ENCODE measurements around the gene ZSCAN22.
"Not testable (repeated sequence)": the region's sequence is repeated elsewhere in the genome, so short reads cannot be mapped to it uniquely, and the experiment has no call there.

The ZSCAN22 gene

GRCh38 chr19:58326914-58327726 lies at the start of gene ZSCAN22:
Gene ZSCAN22 (plus strand): TSS chr19:58326994. CDS start chr19:58334803, 7,809 bp downstream.
- peak; percentile 73 to 84 for DNase-seq (ENCODE audit: extremely low read depth in 1 of 2, low read depth in 1 of 2)

- DNase-seq (ENCODE audit: extremely low read depth in 1 of 2, low read depth in 1 of 2), result no peak
These were observed 49.6 kb upstream of the ZSCAN22 start for GRCh38 chr19:58277197-58277596.

- DNase-seq (ENCODE audit: extremely low read depth in 1 of 2, low read depth in 1 of 2), result no peak
These were observed 48.9 kb upstream of the ZSCAN22 start for GRCh38 chr19:58277748-58278540.

- DNase-seq (ENCODE audit: extremely low read depth in 1 of 2, low read depth in 1 of 2), result peak; percentile 92 to 98
These were observed 48.2 kb upstream of the ZSCAN22 start, which contains the start of gene ZNF8 for GRCh38 chr19:58278541-58279041. Gene ZNF8 (plus strand): TSS chr19:58278955. CDS start chr19:58279082, 127 bp downstream.

GRCh38 chr19:58279042-58279924 lies 47.5 kb upstream of the ZSCAN22 start:
- DNase-seq (ENCODE audit: extremely low read depth in 1 of 2, low read depth in 1 of 2), result peak in 1 of 2 donors; percentile 28

GRCh38 chr19:58279925-58280316 lies 46.9 kb upstream of the ZSCAN22 start:
- no peak for DNase-seq (ENCODE audit: extremely low read depth in 1 of 2, low read depth in 1 of 2)

GRCh38 chr19:58284199-58284598 lies 42.6 kb upstream of the ZSCAN22 start:
- no peak for DNase-seq (ENCODE audit: extremely low read depth in 1 of 2, low read depth in 1 of 2)

- DNase-seq (ENCODE audit: extremely low read depth in 1 of 2, low read depth in 1 of 2), result no peak
These were observed 34.9 kb upstream of the ZSCAN22 start for GRCh38 chr19:58291943-58292342.

- DNase-seq (ENCODE audit: extremely low read depth in 1 of 2, low read depth in 1 of 2), result no peak
These were observed 31.9 kb upstream of the ZSCAN22 start for GRCh38 chr19:58294743-58295374.

GRCh38 chr19:58296104-58296503 lies 30.7 kb upstream of the ZSCAN22 start:
- DNase-seq (ENCODE audit: extremely low read depth in 1 of 2, low read depth in 1 of 2), result no peak

GRCh38 chr19:58300620-58301019 lies 26.2 kb upstream of the ZSCAN22 start:
- no peak for DNase-seq (ENCODE audit: extremely low read depth in 1 of 2, low read depth in 1 of 2)

- no peak for DNase-seq (ENCODE audit: extremely low read depth in 1 of 2, low read depth in 1 of 2)
These were observed 22.5 kb upstream of the ZSCAN22 start for GRCh38 chr19:58304255-58304654.

- DNase-seq (ENCODE audit: extremely low read depth in 1 of 2, low read depth in 1 of 2), result no peak
These were observed 22.1 kb upstream of the ZSCAN22 start for GRCh38 chr19:58304748-58305064.

- peak; percentile 84 to 88 for DNase-seq (ENCODE audit: extremely low read depth in 1 of 2, low read depth in 1 of 2)
These were observed 21.5 kb upstream of the ZSCAN22 start, which contains the start of gene ERVK3-1 for GRCh38 chr19:58305065-58305931. Gene ERVK3-1 (plus strand): TSS chr19:58305377. CDS start chr19:58312169, 6,792 bp downstream.

GRCh38 chr19:58305932-58306323 lies 20.9 kb upstream of the ZSCAN22 start:
- no peak for DNase-seq (ENCODE audit: extremely low read depth in 1 of 2, low read depth in 1 of 2)

GRCh38 chr19:58307736-58308135 lies 19.1 kb upstream of the ZSCAN22 start:
- DNase-seq (ENCODE audit: extremely low read depth in 1 of 2, low read depth in 1 of 2), result no peak

- not testable (repeated sequence) for DNase-seq (ENCODE audit: extremely low read depth in 1 of 2, low read depth in 1 of 2)
These were observed 16.1 kb upstream of the ZSCAN22 start for GRCh38 chr19:58310685-58311084.

GRCh38 chr19:58311345-58311865 lies 15.4 kb upstream of the ZSCAN22 start:
- DNase-seq (ENCODE audit: extremely low read depth in 1 of 2, low read depth in 1 of 2), result no peak

GRCh38 chr19:58315580-58315979 lies 11.2 kb upstream of the ZSCAN22 start:
- DNase-seq (ENCODE audit: extremely low read depth in 1 of 2, low read depth in 1 of 2), result no peak

All from activated CD8-positive, alpha-beta memory T cell treated with anti-CD3 and anti-CD28 coated beads for 1 hour (primary cell).